ENCODE measurements around the gene DNALI1. TPM values are rescaled to one million over a fixed set of nuclear protein-coding genes. Genes with fewer than 3 reads are reported as not detected.
A peak's percentile ranks its signal among the peaks of the same experiment; 100 is the strongest.

DNALI1 gene
- polyA plus RNA-seq, 1 donor from 2014 or later, result 33.5 TPM

- no peak overlapping the region for H3K27ac ChIP-seq (ENCODE audit: low read length)
- no peaks in the 10 kb centered on the region for H4K20me1 ChIP-seq (ENCODE audit: insufficient read depth)
- H3K9me2 ChIP-seq (ENCODE audit: insufficient read depth, low read length), result no peaks in the 10 kb centered on the region
- no peak overlapping the region for H3K4me2 ChIP-seq (ENCODE audit: low read length)
- H3K4me3 ChIP-seq (ENCODE audit: low read length), result peak overlapping the region; percentile 76
- H3K79me2 ChIP-seq (replicated peaks; ENCODE audit: insufficient read depth, low read length), result peaks cover 25% of the 10 kb centered on the region
- no peaks in the 10 kb centered on the region for H3F3A ChIP-seq (ENCODE audit: insufficient read depth, low read length, poor library complexity, severe bottlenecking)
- H3K9me3 ChIP-seq (ENCODE audit: low read length), result no peaks in the 10 kb centered on the region
- no peak for TF ChIP-seq RAD21 (conservative IDR thresholded peaks at IDR 0.05)
- TF ChIP-seq CTCF (IDR thresholded peaks at IDR 0.05; ENCODE audit: poor library complexity, severe bottlenecking), result no peak
- TF ChIP-seq EP300 (conservative IDR thresholded peaks at IDR 0.05; ENCODE audit: poor library complexity, severe bottlenecking), result no peak
- no peak for TF ChIP-seq SMC3 (conservative IDR thresholded peaks at IDR 0.05; ENCODE audit: poor library complexity)
- TF ChIP-seq TAF1 (IDR thresholded peaks at IDR 0.05; ENCODE audit: low read depth), result no peak
- no peak for TF ChIP-seq POLR2AphosphoS5 (IDR thresholded peaks at IDR 0.05)
- no peak for TF ChIP-seq MXI1 (conservative IDR thresholded peaks at IDR 0.05; ENCODE audit: poor library complexity, severe bottlenecking)
- no peak for TF ChIP-seq REST (IDR thresholded peaks at IDR 0.05; ENCODE audit: borderline replicate concordance)
- no peaks in the 10 kb centered on the region for H3K27me3 ChIP-seq (ENCODE audit: insufficient read depth, low read depth, low read length)
- no peaks in the 10 kb centered on the region for H3K36me3 ChIP-seq (ENCODE audit: insufficient read depth, low read length)
- H2AFZ ChIP-seq (ENCODE audit: low read depth, low read length), result no peak overlapping the region
- H3K9ac ChIP-seq (ENCODE audit: low read length), result no peak overlapping the region
Measured at GRCh38 chr1:37593726-37594125, 37.0 kb downstream of the DNALI1 start.

GRCh38 chr1:37595440-37596181 is 38.9 kb downstream of the DNALI1 start, which contains the start of gene GNL2:
TSS of gene GNL2 (minus strand) at chr1:37595937. CDS start at chr1:37595822, 115 bp downstream.
- Histone ChIP-seq H3F3A (ENCODE audit: insufficient read depth, low read length, poor library complexity, severe bottlenecking) (no peaks in the 10 kb centered on the region), H3K4me2 (ENCODE audit: low read length) (peak within 1 kb of the TSS; percentile 90), H3K27ac (ENCODE audit: low read length) (peak within 1 kb of the TSS; percentile 44), H3K9ac (ENCODE audit: low read length) (peak within 1 kb of the TSS; percentile 62), H3K27me3 (ENCODE audit: insufficient read depth, low read depth, low read length) (no peaks in the 10 kb centered on the region), H4K20me1 (ENCODE audit: insufficient read depth) (no peaks in the 10 kb centered on the region), H2AFZ (ENCODE audit: low read depth, low read length) (peak within 1 kb of the TSS; percentile 93), H3K9me2 (ENCODE audit: insufficient read depth, low read length) (no peaks in the 10 kb centered on the region), H3K79me2 (replicated peaks; ENCODE audit: insufficient read depth, low read length) (peaks cover 25% of the 10 kb centered on the region), H3K9me3 (ENCODE audit: low read length) (no peaks in the 10 kb centered on the region), H3K36me3 (ENCODE audit: insufficient read depth, low read length) (no peaks in the 10 kb centered on the region), H3K4me3 (ENCODE audit: low read length) (peak within 1 kb of the TSS; percentile 76)
- TF ChIP-seq TAF1 (IDR thresholded peaks at IDR 0.05; ENCODE audit: low read depth) (peak; percentile 65), SMC3 (conservative IDR thresholded peaks at IDR 0.05; ENCODE audit: poor library complexity) (peak; percentile 55), MXI1 (conservative IDR thresholded peaks at IDR 0.05; ENCODE audit: poor library complexity, severe bottlenecking) (peak; percentile 96), RAD21 (conservative IDR thresholded peaks at IDR 0.05) (peak; percentile 57), EZH2 (IDR thresholded peaks at IDR 0.05; ENCODE audit: borderline replicate concordance, insufficient read depth, low read length, poor library complexity, severe bottlenecking) (no peak), CTCF (IDR thresholded peaks at IDR 0.05; ENCODE audit: poor library complexity, severe bottlenecking) (peak; percentile 32), REST (IDR thresholded peaks at IDR 0.05; ENCODE audit: borderline replicate concordance) (peak; percentile 57), POLR2AphosphoS5 (IDR thresholded peaks at IDR 0.05) (peak; percentile 92), EP300 (conservative IDR thresholded peaks at IDR 0.05; ENCODE audit: poor library complexity, severe bottlenecking) (peak; percentile 40)

All from neural cell (in vitro differentiated cells).